ENCODE data around the gene ZNF511.
"Not testable (repeated sequence)": the region's sequence is repeated elsewhere in the genome, so short reads cannot be mapped to it uniquely, and the experiment has no call there.

The ZNF511 gene

DNA sequence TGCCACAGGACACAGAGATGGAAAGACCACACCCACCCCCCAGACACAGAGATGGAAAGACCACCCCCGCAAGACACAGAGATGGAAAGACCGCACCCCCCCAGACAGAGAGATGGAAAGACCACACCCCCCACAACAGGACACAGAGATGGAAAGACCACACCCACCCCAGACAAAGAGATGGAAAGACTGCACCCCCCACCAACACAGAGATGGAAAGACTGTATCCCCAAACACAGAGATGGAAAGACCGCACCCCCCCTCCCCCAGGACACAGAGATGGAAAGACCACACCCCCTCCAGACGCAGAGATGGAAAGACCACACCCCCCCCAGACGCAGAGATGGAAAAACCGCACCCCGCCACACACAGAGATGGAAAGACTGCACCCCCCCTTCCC, 8.0 kb downstream of the ZNF511 start:
- DNase-seq, result no peak

- DNase-seq, result peak; percentile 67
Measured at GRCh38 chr10:133318494-133319127, 9.9 kb downstream of the ZNF511 start.

DNA sequence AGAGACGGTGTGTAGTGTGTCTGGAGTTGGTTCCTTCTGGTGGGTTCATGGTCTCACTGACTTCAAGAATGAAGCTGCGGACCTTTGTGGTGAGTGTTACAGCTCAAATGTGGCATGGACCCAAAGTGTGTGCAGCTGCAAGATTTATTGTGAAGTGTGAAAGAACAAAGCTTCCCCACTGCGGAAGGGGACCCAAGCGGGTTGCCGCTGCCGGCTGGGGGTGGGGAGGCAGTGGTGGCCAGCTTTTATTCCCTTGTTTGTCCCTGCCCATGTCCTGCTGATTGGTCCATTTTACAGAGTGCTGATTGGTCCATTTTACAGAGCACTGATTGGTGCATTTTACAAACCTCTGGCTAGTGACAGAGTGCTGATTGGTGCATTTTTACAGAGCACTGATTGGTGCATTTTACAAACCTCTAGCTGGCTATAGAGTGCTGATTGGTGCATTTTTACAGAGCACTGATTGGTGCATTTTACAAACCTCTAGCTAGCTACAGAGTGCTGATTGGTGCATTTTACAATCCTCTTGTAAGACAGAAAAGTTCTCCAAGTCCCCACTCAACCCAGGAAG, 12.2 kb downstream of the ZNF511 start:
- DNase-seq, result not testable (repeated sequence)

DNA sequence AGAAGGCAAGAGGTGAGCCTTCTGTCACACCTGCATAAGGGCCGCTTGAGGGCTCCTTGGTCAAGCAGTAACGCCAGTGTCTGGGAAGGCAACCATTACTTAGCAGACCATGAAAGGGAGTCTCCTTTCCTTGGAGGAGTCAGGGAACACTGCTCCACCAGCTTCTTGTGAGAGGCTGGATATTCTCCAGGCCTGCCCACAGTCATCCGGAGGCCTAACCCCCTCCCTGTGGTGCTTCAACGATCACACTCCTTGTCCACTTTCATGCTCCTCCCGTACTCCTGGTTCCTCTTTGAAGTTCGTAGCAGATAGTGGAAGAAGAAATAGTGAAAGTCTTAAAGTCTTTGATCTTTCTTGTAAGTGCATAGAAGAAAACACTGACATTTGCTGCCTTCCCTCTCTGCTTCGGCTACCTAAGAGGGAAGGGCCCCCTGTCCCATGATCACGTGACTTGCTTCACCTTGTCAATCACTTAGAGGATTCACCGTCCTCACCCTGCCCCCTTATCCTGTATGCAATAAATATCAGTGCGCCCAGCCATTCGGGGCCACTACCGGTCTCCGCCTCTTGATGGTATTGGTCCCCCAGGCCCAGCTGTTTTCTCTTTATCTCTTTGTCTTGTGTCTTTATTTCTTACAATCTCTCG, 13.5 kb downstream of the ZNF511 start:
- not testable (repeated sequence) for DNase-seq

- peak; percentile 68 for DNase-seq
Measured at GRCh38 chr10:133324198-133324792, 15.6 kb downstream of the ZNF511 start.

DNA sequence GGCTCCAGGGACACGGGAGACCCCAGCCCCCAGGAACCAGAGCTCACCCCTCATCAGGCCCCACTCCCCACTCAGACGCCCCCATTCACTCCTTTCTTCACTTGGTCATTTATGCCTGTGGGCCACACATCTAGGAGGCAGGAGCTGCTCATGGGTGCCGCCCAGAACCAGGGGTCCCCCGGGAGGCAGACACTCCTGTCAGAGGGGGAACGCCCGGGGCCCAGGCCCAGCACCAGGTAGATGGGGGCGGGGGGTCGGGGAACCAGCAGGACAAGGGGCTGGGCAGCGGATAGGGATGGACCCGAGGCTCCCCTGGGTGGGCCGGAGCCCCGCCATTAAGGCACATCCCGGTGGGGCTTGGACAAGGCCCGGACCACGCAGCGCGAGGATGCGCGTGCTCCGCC, 16.1 kb downstream of the ZNF511 start:
- DNase-seq, result no peak

- no peak for DNase-seq
Measured at GRCh38 chr10:133325440-133326222, 16.9 kb downstream of the ZNF511 start.

- DNase-seq, result no peak
Measured at GRCh38 chr10:133326223-133326551, 17.5 kb downstream of the ZNF511 start.

- DNase-seq, result no peak
Measured at GRCh38 chr10:133326745-133327650, 18.3 kb downstream of the ZNF511 start.

- no peak for DNase-seq
Measured at GRCh38 chr10:133327651-133328357, 19.1 kb downstream of the ZNF511 start.

- DNase-seq, result no peak
Measured at GRCh38 chr10:133328358-133329343, 19.9 kb downstream of the ZNF511 start.

- peak; percentile 88 for DNase-seq
Measured at GRCh38 chr10:133329491-133330202, 20.9 kb downstream of the ZNF511 start.

GRCh38 chr10:133332936-133333699, 24.4 kb downstream of the ZNF511 start:
- no peak for DNase-seq

DNA sequence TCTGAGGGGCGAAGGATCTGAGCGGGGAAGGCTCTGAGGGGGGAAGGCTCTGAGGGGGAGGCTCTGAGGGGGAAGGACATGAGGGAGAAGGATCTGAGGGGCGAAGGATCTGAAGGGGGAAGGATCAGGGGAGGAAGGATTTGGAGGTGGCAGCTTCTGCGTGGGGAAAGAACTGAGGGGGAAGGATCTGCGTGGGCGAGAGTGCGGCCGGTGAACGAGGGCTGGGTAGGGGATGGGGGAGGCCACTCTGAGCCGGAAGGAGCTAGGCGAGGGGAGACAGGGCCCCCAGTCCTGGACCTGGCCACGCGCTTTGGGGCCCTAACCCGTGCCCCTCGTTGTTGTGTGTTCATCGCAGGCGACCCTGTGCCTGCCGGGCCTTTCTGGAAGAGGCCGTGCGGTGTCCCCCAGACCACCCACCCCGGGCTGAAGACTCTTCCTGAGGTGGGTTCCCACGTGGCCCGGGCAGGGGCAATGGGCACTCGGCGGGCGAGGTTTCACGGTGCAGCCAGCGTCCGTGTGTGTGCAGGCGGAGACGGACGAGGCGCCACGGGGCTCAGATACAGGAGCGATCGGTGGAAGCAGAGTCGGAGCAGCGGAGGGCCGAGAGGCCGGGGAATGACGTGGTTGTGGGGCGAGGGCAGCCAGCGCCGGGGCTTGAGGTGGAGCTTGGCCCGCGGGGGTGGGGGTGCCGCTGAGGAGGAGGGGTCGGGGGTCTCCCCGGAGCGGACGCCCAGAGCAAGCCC, 26.0 kb downstream of the ZNF511 start:
- DNase-seq, result no peak

DNA sequence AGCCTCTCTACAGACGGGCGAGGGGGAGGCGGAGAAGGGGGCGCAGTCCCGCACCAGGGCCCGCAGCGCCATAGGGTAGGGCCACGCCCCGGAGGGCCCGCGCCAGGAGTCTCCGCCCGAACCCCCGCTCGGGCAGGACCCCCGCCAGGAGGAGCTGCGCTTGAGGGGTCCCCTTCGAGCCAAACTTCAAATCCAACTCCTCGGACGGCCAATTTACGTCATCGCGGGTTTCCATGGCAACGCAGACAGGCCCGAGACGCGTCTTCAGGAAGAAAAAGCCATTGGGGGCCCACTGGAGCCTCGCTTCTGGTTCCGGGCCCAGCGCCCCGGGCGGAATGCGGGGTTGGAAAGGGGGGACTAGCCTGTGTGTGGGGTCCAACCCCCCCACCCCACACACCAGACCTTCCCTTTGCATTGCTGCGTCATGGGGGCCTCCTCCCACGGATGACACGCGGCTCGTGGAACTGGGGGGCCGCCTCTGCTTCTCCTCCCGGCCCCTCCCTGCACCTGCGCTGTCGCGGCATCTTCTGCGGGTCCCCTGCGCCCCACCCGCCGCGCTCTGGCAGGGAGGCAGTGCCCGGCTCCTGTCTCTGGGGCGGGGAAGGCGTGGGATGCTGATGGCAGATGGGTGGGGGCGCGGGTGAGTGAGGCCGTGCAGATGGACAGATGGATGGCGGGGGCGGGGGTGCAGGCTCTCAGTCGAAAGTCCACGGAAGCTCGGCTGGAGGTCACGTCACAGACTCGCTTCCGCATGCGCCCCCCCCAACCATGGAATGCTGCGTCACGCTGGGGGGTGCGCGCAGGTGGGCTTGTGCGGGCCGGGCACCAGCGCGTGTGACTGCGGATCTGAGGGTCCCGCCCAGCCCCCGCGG, 26.8 kb downstream of the ZNF511 start:
- peak; percentile 74 for DNase-seq

DNA sequence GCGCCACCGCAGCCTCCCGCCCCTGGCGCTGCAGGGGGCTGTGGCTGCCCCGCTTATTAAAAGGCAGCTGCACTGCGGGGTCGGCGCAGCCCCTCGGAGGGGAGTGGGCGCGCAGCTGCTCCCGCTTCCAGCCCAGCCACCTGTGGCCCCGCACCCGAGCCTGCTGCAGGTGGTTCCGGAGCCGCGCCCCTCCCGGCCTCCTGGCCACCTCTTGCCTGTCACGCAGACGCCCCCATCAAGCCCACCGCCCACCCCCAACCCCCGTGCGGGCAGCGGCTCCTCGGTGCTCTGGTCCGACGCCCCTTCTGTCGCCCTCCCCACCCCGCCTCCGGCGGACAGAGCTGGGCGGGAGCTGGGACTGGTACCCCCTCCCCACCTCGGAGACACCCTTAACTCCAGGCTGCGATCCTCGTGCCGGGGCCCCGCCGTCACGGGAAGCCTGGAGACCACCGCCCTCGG, 27.4 kb downstream of the ZNF511 start:
- no peak for DNase-seq

Data from activated naive CD4-positive, alpha-beta T cell treated with anti-CD3 and anti-CD28 coated beads, Interleukin-2, amount 50 U/mL, for 16 hours (primary cell).